HPDE6-E6E7 (cell line): Measurements from ENCODE around the gene NFAT5.
A peak's percentile ranks its signal among the peaks of the same experiment; 100 is the strongest.
"Not testable (repeated sequence)": the region's sequence is repeated elsewhere in the genome, so short reads cannot be mapped to it uniquely, and the experiment has no call there.

Source experiments
- DNase-seq: peaks from one replicate; pipeline ENCODE4 v3.0.0; 2011; ENCODE audit warnings: missing footprints; ENCODE audit errors: extremely low spot score

Gene NFAT5, protein sequence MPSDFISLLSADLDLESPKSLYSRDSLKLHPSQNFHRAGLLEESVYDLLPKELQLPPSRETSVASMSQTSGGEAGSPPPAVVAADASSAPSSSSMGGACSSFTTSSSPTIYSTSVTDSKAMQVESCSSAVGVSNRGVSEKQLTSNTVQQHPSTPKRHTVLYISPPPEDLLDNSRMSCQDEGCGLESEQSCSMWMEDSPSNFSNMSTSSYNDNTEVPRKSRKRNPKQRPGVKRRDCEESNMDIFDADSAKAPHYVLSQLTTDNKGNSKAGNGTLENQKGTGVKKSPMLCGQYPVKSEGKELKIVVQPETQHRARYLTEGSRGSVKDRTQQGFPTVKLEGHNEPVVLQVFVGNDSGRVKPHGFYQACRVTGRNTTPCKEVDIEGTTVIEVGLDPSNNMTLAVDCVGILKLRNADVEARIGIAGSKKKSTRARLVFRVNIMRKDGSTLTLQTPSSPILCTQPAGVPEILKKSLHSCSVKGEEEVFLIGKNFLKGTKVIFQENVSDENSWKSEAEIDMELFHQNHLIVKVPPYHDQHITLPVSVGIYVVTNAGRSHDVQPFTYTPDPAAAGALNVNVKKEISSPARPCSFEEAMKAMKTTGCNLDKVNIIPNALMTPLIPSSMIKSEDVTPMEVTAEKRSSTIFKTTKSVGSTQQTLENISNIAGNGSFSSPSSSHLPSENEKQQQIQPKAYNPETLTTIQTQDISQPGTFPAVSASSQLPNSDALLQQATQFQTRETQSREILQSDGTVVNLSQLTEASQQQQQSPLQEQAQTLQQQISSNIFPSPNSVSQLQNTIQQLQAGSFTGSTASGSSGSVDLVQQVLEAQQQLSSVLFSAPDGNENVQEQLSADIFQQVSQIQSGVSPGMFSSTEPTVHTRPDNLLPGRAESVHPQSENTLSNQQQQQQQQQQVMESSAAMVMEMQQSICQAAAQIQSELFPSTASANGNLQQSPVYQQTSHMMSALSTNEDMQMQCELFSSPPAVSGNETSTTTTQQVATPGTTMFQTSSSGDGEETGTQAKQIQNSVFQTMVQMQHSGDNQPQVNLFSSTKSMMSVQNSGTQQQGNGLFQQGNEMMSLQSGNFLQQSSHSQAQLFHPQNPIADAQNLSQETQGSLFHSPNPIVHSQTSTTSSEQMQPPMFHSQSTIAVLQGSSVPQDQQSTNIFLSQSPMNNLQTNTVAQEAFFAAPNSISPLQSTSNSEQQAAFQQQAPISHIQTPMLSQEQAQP (N-terminal part only)

DNA sequence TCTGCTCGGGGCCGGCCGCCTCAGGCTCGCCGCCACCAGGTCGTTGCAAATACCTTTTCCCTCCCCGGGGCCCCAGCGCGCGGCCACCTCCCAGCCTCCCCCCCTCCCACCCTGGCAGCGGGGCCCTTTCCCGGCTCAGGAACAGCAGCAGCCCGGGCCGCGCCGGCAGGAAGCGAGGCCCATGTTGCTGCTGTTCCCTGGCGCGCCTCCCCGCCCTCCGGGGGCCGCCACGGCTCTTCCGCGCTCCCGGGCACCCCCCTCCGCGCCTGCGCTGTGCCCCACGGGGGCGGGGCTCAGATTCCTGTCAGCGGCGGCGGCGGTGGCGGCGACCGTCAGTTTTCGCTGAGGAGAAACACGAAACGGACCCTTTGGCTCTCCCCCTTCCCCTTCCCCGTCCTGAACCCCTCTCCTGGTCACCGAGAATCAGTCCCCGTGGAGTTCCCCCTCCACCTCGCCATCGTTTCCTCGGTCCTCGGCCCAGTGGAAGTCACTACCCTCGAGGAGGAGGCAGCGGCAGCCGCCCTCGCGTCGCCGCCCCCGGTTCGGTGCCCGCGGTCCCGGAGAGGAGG lies at the start of gene NFAT5:
Gene NFAT5 (plus strand): TSS at position 296 of the 569 bp plus-strand sequence. CDS start 336 bp downstream, outside the sequence.
- peak; percentile 78 for DNase-seq

DNA sequence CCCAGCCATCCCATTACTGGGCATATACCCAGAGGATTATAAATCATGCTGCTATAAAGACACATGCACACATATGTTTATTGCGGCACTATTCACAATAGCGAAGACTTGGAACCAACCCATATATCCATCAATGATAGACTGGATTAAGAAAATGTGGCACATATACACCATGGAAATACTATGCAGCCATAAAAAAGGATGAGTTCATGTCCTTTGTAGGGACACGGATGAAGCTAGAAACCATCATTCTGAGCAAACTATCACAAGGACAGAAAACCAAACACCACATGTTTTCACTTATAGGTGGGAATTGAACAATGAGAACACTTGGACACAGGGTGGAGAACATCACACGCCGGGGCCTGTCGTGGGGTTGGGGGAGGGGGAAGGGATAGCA lies 47.9 kb upstream of the NFAT5 start:
- not testable (repeated sequence) for DNase-seq

DNA sequence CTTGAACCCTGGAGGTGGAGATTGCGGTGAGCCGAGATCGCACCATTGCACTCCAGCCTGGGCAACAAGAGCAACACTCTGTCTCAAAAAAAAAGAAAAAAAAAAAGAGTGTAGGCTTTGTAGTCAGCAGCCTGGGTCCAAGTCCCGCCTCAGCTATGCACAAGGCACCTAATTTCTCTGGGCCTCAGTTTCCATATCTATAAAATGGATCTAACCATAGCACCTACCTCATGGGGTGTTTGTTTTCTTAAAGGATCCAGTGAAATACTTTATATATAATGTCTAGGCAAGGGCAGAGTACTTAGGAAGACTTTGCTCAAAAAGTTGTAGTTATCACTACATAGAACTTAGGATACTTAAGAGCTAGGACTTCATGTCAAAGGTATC lies 45.4 kb upstream of the NFAT5 start:
- no peak for DNase-seq

DNA sequence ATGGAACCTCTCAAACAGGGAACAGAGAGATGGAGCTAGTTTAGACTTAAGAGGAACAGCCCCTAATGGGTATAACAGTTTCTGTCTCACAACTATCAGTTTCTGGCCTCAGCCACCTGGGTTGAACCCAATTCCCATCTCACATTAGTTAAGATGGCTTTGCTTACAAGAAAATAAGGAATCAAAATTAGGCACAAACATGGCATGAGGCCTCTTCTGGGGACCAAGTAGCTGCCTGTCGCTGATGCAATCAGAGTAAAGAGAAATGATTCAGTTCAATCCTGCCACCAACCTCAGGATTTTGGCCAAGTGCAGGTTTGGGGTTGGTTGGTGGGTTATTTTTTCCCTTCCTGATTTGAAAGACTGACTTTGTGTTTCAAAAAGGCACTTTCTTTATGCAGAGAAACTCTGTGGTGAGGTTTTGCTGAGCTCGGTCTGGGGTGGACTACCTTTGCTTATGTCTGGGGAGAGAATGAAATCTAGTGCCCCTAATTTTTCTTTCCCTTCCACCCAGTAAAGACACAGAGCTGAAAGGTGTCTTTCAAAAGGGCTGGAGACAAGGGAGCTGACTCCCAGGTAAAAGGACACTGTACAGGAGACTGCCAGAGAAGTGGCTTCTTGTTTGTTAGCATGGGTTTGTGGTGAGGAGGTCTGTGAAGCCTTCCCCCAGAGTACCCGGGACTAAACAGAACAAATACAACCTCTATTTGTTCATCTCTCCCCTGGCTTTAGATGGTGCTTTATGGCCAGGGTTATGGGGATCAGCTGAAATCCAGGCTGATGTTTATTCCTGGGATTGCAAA lies 44.8 kb upstream of the NFAT5 start:
- no peak for DNase-seq

DNA sequence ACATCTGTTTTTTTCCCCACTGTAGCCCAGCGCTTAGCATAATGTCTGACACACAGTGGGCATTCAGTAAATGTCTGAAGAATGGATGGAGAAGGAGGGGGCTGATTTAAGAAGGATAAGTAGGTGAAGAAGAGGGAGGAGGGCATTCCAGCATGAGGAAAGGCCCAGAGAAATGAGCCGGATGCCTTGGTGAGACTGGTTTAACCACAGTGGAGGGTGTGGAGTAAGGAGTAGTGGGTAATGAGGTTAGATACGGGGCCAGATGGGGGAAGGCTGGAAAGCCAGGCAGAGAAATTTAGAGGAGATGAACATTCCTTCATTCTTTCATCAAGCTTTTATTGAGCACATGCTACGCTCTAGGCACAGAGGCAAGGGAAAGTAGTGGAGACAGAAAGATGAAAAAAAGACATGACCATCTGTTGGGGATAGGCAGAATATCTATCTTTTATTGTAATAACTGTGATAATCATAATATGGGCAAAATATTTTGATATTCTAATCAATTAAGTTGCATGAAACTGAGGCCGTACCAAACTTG lies 43.7 kb upstream of the NFAT5 start:
- no peak for DNase-seq

DNA sequence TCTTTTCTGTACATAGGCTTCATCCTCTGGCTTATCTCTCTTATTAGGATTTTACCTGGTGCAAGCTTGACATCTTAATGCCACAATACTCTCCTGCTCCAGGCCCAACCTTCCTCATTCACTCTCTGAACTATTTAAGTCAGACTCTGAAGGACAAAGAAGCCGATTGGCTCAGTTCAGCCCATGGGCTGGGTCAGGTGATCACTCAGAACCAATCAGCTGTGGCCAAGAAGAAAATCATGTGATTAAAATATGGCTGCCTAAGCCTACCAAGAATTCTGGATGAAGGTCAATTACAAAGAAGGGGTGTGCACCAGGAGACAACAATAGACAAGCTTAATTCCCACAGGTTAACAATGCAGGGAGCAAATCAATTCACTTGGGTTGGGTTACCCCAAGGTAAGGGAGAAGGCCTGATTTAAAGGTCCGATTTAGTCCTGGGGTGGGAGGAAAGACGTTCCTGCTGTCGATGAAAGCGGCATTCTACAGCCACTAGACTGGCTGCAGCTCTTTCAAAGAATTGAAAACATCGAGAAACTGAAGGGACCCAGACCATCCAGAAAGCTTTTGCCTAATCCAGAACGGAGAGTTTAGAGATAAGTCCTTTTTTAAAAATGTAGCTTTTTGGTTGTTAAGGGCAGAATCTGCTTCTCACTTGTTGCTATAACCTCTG lies 42.9 kb upstream of the NFAT5 start:
- DNase-seq, result no peak

- no peak for DNase-seq
Observed at GRCh38 chr16:69523566-69524305, 42.0 kb upstream of the NFAT5 start.

DNA sequence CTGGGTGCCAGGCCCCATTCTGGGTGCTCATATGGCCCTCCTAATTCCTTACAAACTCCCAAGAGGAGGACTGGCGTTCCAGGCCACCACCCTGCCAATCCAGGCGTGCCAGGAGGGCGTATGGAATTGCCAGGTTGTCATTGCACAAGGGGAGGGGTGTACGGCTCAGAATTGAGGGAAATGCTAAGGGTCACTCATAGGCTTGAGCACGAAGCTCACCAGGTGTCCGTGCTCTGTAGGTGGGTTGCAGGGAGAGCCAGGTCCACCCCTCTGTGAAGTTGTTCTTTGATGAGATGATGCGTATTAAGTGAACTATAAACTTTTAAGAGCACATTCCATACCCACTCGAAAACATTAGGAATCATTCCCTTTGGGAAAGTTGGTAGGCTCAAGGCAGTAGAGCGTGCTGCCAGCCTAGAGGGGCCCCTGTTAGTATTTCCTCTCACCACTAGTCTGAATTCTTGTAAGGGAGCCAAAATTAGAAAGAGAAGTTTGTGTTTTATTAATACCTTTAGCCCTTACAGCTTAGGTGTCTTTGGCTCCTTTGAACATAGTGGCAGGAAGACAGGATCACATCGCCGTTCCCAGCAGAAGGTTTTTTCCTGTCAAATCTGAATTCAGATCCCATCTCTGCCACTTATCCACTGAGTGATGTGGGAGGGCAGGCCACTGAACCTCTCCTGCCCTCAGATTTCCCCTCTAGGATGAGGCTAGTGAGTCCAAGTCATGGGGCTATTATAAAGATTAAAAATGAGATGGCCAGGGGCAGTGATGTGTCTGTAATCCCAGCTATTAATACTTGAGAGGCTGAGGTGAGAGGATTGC lies 38.7 kb upstream of the NFAT5 start:
- no peak for DNase-seq

- no peak for DNase-seq
Observed at GRCh38 chr16:69531988-69532387, 33.8 kb upstream of the NFAT5 start.

DNA sequence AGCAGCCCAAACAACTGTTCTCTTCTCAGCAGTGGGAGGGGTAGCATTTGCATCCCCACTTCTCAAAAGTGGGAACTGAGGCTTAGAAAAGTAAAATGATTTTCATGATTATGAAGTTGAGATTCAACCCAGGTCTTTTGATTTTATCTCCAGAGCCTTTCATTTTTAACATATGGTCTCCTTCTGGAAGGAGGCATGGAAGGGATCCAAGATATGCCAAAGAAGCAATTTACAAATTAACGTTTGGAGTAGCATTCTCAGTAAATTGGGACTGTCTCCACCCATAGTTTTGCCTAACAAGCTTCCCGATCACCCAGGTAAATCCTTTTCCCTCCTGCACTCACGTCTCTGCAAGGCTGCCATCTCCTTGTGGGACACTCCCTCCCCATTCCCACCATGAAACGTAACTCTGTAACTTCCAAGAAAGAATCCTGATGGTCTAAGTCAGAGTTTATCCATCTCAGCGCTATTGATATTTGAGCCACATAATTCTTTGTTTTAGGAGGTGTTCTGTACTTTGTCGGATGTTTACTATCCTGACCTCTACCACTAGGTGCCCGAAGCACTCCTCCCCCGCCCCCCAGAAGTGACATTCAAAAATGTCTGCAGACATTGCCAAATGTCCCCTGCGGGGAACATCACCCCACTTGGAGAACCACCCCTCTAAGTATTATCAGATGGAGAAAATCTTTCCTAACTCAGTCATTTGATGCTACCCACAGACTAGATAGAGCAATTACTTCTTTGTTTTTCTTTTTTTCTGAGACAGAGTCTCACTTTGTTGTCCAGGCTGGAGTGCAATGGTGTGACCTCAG lies 32.9 kb upstream of the NFAT5 start:
- DNase-seq, result no peak

- no peak for DNase-seq
Observed at GRCh38 chr16:69534720-69535119, 31.0 kb upstream of the NFAT5 start.

- peak; percentile 57 for DNase-seq
Observed at GRCh38 chr16:69535123-69536050, 30.4 kb upstream of the NFAT5 start.

DNA sequence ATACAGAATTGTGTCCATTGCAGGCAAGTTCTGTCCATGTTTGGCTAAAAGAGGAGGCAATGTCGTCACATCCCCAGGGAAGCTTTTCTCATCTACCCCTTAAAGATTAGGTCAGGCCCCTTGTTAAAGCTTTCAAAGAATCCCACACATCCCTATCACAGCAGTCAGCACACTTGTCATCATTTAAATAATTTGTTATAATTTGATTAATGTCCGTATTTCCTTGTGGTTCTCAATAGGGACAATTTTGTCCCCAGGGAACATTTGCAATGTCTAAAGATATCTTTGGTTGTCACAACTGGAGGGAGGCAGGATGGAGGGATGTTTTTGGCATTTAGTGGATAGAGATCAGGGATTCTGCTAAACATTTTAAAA lies 28.1 kb upstream of the NFAT5 start:
- DNase-seq, result no peak

DNA sequence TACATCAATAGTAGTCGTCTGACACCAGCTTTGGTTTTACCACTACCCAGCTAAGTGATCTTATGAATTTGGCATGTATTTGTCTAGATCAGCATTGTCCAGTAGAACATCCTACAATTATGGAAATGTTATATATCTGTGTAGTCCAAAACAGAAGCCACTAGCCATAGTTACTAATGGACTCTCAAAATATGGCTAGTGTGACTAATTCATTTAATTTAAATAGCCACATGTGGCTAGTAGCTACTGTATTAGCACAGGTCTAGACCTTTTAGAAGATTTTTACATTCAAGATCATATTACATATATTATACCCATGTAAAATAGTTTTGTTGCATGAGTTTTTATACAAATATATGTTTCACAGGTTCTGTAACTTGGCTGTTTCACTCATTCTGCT lies 27.0 kb upstream of the NFAT5 start:
- DNase-seq, result no peak

DNA sequence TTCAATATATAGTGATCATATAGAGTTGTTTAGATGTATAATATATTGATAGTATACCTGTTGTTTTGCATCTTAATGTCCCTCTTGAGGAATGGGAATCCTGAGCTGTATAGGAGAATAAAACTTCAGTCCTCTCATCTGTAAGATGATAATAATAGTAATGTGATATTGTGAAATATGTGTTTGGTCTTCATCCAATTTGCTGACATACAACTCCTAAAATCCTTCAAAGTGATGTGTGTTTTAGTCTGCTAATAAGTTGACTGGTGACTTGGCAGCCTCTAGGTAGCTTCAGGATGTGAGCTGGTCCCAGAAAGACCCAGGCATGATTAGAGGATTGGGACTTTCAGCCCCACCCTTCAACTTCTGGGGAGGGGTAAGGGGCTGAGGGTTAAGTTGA lies 22.8 kb upstream of the NFAT5 start:
- DNase-seq, result no peak

DNA sequence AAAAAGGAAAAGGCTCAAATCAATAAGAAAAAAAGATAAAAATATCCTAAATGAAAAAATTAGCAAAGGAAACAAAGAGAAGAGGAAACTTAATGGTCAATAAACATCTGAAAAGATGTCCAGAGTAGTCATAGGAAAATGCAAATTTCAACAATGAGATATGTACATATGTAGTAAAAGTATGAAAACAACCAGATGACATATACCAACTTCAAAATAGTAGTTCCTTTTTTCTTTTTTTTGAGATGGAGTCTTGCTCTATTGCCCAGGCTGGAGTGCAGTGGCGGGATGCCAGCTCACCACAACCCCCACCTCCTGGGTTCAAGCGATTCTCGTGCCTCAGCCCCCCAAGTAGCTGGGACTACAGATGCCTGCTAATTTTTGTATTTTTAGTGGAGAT lies 21.7 kb upstream of the NFAT5 start:
- no peak for DNase-seq

- DNase-seq, result not testable (repeated sequence)
Observed at GRCh38 chr16:69546663-69547062, 19.1 kb upstream of the NFAT5 start.
